OCI-LY3 (cell line): Measurements from ENCODE around the gene MLXIP.

Source experiments
- H2AFZ ChIP-seq: fragments of 200-600, 300-600 bp; shearing (Covaris generic); 2 replicates; pipeline ENCODE4 v1.6.0; 2014; ENCODE audit warnings: antibody characterized with exemption, low read depth, low read length
- H3K27ac ChIP-seq: fragments of 200-600, 300-600 bp; sonication (generic); 2 replicates; pipeline ENCODE4 v1.5.1; 2014; ENCODE audit warnings: mild to moderate bottlenecking, low read length, moderate library complexity, mixed read lengths
- H3K27me3 ChIP-seq: fragments of 200-600, 300-600 bp; sonication (generic); 2 replicates; pipeline ENCODE4 v1.6.1; 2014; ENCODE audit warnings: low read depth, low read length, mixed read lengths
- H3K36me3 ChIP-seq: fragments of 200-600, 300-600 bp; sonication (generic); replicated peaks from 2 replicates; pipeline ENCODE3; 2014; ENCODE audit warnings: low read depth, low read length, mixed read lengths
- H3K4me1 ChIP-seq: fragments of 300-600, 200-600 bp; sonication (generic); 2 replicates; pipeline ENCODE4 v1.6.1; 2014; ENCODE audit warnings: low read length, mixed read lengths
- H3K4me2 ChIP-seq: fragments of 200-600, 300-600 bp; sonication (generic); 2 replicates; pipeline ENCODE4 v1.6.1; 2014; ENCODE audit warnings: low read length, mixed read lengths
- H3K4me3 ChIP-seq: fragments of 300-600, 200-600 bp; sonication (generic); 2 replicates; pipeline ENCODE4 v1.5.1; 2014; ENCODE audit warnings: antibody characterized with exemption, mild to moderate bottlenecking, low read length, moderate library complexity
- H3K79me2 ChIP-seq: fragments of 300-600, 200-600 bp; shearing (Covaris generic); 2 replicates; pipeline ENCODE4 v1.6.1; 2014; ENCODE audit warnings: mild to moderate bottlenecking, low read length, mixed read lengths
- H3K9ac ChIP-seq: fragments of 300-600, 200-600 bp; shearing (Covaris generic); 2 replicates; pipeline ENCODE4 v1.6.0; 2014; ENCODE audit warnings: mild to moderate bottlenecking, low read length, moderate library complexity
- H3K9me3 ChIP-seq: fragments of 200-600, 300-600 bp; shearing (Covaris generic); 2 replicates; pipeline ENCODE4 v1.6.1; 2014; ENCODE audit warnings: low read length, mixed read lengths; ENCODE audit not compliant: insufficient read depth
- H4K20me1 ChIP-seq: fragments of 200-600, 300-600 bp; sonication (generic); 2 replicates; pipeline ENCODE4 v1.6.1; 2016; ENCODE audit warnings: low read length, mixed read lengths; ENCODE audit not compliant: insufficient read depth
- EZH2phosphoT487 ChIP-seq: fragments of 200-600 bp; shearing (Covaris generic); IDR thresholded peaks from 2 replicates; pipeline ENCODE4 v1.6.1; 2018; ENCODE audit warnings: antibody characterized with exemption, mixed run types, low read depth
- TF ChIP-seq, protein P1 (sequence below): fragments of 200-600, 300-600 bp; sonication (generic); IDR thresholded peaks from 2 replicates; pipeline ENCODE4 v1.5.1; 2014; ENCODE audit warnings: antibody characterized with exemption, low read length, low read depth

The MLXIP gene

DNA sequence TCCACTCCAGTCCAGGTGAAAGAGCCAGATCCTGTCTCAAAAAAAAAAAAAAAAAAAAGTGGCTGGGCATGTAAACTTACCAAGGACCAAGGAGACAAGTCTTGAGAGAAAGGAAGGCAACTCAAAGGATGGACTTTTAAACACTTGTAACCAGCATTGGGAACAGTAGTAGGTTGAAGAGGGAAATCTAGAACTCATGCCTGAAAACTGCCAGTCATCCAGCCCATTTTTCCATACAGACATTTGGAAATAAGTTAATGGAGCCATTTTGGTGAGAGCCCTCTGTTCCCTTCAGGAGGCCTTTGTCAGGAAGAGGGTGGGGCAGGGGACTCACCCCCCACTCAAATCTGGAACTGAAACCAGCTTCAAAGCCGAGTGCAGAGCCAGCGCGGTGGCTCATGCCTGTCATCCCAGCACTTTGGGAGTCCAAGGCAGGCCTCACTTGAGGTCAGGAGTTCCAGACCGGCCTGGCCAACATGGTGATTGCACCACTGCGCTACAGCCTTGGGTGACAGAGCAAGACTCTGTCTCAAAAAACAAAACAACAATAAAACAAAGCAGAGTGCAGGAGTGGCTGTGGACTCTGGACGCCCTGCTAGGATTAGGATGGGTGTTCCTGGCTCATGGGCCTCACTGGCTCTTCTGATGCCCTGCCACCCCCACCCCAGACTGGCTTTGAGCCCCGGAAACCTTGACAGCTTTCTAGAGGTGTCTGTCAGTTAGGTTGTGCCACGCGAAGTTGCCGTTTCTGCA lies 1.6 kb upstream of the MLXIP start:
- peaks cover 6% of the 10 kb centered on the region for H3K36me3 ChIP-seq
- H2AFZ ChIP-seq = no peak overlapping the region
- peaks cover 23% of the 10 kb centered on the region for H4K20me1 ChIP-seq
- peaks cover 32% of the 10 kb centered on the region for H3K79me2 ChIP-seq
- peak overlapping the region; percentile 75 for H3K4me2 ChIP-seq
- no peak overlapping the region for H3K9ac ChIP-seq
- H3K9me3 ChIP-seq = no peaks in the 10 kb centered on the region
- H3K27ac ChIP-seq = no peak overlapping the region
- peak overlapping the region; percentile 4; the same call in 1 of the 2 replicates for H3K4me3 ChIP-seq
- peaks cover 42% of the 10 kb centered on the region for H3K4me1 ChIP-seq
- TF ChIP-seq EZH2phosphoT487 = no peak
- TF ChIP-seq, protein P1, sequence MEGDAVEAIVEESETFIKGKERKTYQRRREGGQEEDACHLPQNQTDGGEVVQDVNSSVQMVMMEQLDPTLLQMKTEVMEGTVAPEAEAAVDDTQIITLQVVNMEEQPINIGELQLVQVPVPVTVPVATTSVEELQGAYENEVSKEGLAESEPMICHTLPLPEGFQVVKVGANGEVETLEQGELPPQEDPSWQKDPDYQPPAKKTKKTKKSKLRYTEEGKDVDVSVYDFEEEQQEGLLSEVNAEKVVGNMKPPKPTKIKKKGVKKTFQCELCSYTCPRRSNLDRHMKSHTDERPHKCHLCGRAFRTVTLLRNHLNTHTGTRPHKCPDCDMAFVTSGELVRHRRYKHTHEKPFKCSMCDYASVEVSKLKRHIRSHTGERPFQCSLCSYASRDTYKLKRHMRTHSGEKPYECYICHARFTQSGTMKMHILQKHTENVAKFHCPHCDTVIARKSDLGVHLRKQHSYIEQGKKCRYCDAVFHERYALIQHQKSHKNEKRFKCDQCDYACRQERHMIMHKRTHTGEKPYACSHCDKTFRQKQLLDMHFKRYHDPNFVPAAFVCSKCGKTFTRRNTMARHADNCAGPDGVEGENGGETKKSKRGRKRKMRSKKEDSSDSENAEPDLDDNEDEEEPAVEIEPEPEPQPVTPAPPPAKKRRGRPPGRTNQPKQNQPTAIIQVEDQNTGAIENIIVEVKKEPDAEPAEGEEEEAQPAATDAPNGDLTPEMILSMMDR = no peak
- H3K27me3 ChIP-seq = no peaks in the 10 kb centered on the region

DNA sequence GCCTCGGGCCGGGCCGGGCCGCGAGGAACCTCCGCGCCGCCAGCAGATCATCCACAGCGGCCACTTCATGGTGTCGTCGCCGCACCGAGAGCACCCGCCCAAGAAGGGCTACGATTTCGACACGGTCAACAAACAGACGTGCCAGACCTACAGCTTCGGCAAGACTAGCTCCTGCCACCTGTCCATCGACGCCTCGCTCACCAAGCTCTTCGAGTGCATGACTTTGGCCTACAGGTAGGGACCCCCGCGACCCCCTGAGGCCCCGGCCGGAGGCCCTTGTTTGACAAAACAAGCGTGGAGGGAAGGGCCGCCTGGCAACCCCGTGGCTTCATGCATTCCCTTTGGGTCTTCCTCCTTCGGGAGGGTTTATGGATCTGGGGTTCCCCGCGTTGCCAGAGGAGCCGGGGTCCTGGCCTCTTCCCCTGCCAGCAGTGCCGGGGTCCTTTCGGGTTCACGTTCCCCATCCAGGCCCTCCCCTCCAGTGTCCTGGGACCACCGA lies 526 bp downstream of the MLXIP start:
- no peak overlapping the region for H2AFZ ChIP-seq
- peaks cover 54% of the 10 kb centered on the region for H3K79me2 ChIP-seq
- H3K4me2 ChIP-seq = peak overlapping the region; percentile 98
- no peaks in the 10 kb centered on the region for H3K27me3 ChIP-seq
- H3K4me3 ChIP-seq = peak overlapping the region; percentile 87
- no peaks in the 10 kb centered on the region for H3K9me3 ChIP-seq
- peak overlapping the region; percentile 77 for H3K9ac ChIP-seq
- peaks cover 11% of the 10 kb centered on the region for H3K36me3 ChIP-seq
- TF ChIP-seq, protein P1 = no peak
- TF ChIP-seq EZH2phosphoT487 = no peak
- peaks cover 63% of the 10 kb centered on the region for H3K4me1 ChIP-seq
- peaks cover 42% of the 10 kb centered on the region for H4K20me1 ChIP-seq
- no peak overlapping the region for H3K27ac ChIP-seq

DNA sequence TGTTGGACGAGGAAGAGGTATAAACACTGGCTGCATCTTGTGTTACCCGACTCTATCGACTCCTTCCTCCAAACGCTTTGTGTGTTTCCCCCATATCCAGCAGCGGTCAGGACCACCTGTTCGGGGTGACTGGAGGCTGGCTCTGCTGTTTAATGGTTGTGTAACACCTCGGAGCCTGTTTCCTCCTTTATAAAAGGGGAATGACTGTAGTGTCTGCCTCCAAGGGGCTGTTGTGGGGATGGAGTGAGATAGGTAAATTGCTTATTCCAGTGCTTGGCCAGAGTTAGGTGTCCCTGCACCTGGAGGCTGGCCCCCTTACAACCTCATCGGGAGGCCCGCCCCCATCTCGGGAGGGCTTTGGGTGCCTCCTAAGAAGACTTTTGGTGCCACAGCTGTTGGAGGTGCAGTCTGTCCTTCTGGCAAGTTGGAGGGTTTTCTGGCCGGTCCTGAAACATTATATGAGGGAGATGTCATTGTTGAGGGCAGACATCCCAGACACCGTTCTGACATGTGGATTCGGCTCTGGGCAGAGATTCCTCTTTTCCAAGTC lies 1.1 kb downstream of the MLXIP start:
- Histone ChIP-seq H3K4me3 (peak overlapping the region; percentile 87), H4K20me1 (peaks cover 44% of the 10 kb centered on the region), H3K27ac (no peak overlapping the region), H3K4me2 (peak overlapping the region; percentile 98), H3K4me1 (peaks cover 63% of the 10 kb centered on the region), H3K9ac (peak overlapping the region; percentile 77), H3K79me2 (peaks cover 56% of the 10 kb centered on the region), H3K9me3 (no peaks in the 10 kb centered on the region), H3K27me3 (no peaks in the 10 kb centered on the region), H2AFZ (no peak overlapping the region), H3K36me3 (peaks cover 13% of the 10 kb centered on the region)
- TF ChIP-seq EZH2phosphoT487 = no peak
- TF ChIP-seq, protein P1 = no peak
